ENCODE measurements around the gene CD59. TPM values are rescaled to one million over a fixed set of nuclear protein-coding genes. Genes with fewer than 3 reads are reported as not detected.
A peak's percentile ranks its signal among the peaks of the same experiment; 100 is the strongest.

CD59 gene
- total and polyA plus RNA-seq, 2 of the 4 experiments (the other 2 are of a cell fraction) = 765 to 1,140 TPM

GRCh38 chr11:33696411-33696810, 39.8 kb downstream of the CD59 start:
- peak overlapping the region; percentile 22; the same call in 1 of the 2 replicates for H2BK20ac ChIP-seq (ENCODE audit: low read depth, low read length)
- H2AFZ ChIP-seq (replicated peaks; ENCODE audit: low read length, poor library complexity) = no peak overlapping the region
- H3K9me1 ChIP-seq (ENCODE audit: insufficient read depth, low read length) = peaks cover 34% of the 10 kb centered on the region
- no peak overlapping the region for H3K18ac ChIP-seq (ENCODE audit: low read depth, low read length)
- BruUV-seq (replicated peaks) = no TSS peak
- no peak overlapping the region for H3K14ac ChIP-seq (replicated peaks; ENCODE audit: low read depth, low read length)
- H2AK9ac ChIP-seq (replicated peaks; ENCODE audit: low read depth, low read length, poor library complexity) = no peak overlapping the region
- ChIA-PET CTCF (no interaction called here), POLR2A (ENCODE audit: unreplicated experiment) (no interaction called here)
- no peaks in the 10 kb centered on the region for H3K27me3 ChIP-seq (ENCODE audit: control insufficient read depth, insufficient read depth, low read length)
- peaks cover 0 to 43% of the 10 kb centered on the region in 2 experiments; a peak in 2 of 4 replicates for H3K79me1 ChIP-seq (ENCODE audit: low read depth in 1 of 2, low read length in 2 of 2)
- H3K56ac ChIP-seq (ENCODE audit: extremely low read depth, insufficient read depth, low read length) = no peak overlapping the region
- peaks cover 26% of the 10 kb centered on the region for H3K4me1 ChIP-seq (ENCODE audit: control insufficient read depth, insufficient read depth, low read length)
- no peak overlapping the region for H3K23ac ChIP-seq (ENCODE audit: low read depth, low read length)
- H4K8ac ChIP-seq (ENCODE audit: low read depth in 2 of 2, low read length in 2 of 2) = no peak overlapping the region
- H4K20me1 ChIP-seq (ENCODE audit: insufficient read depth, low read length) = peaks cover 4% of the 10 kb centered on the region; the same call in 1 of the 2 replicates
- no peak for DNase-seq
- H2BK120ac ChIP-seq (ENCODE audit: low read depth, low read length) = peak overlapping the region; percentile 68; the same call in 1 of the 2 replicates
- ATAC-seq (ENCODE audit: low read depth) = no peak
- H2BK5ac ChIP-seq (ENCODE audit: low read depth, low read length, poor library complexity, severe bottlenecking) = no peak overlapping the region
- H4K91ac ChIP-seq (ENCODE audit: insufficient read depth, low read depth, low read length) = no peak overlapping the region
- no peak overlapping the region for H3K9ac ChIP-seq (ENCODE audit: low read depth, low read length)
- H3K36me3 ChIP-seq (ENCODE audit: control insufficient read depth, insufficient read depth, low read length) = no peaks in the 10 kb centered on the region
- in situ Hi-C loops (cut with MboI; ENCODE audit: low sequenced_read_pairs) = no loop called here
- H4K5ac ChIP-seq (ENCODE audit: low read depth, low read length) = no peak overlapping the region
- H2BK15ac ChIP-seq (ENCODE audit: low read depth, low read length) = 0 out of 3 replicates have a peak overlapping the region, but pooled peaks have one; percentile 53
- no peak overlapping the region for H3K27ac ChIP-seq (ENCODE audit: insufficient read depth, low read length)
- dilution Hi-C loops (cut with HindIII; ENCODE audit: low sequenced_read_pairs, unreplicated experiment) = no loop called here
- no peak overlapping the region for H2AK5ac ChIP-seq (ENCODE audit: low read depth, low read length)
- intact Hi-C loops (cut with micrococcal nuclease) = no loop called here
- TF ChIP-seq RAD21 (IDR thresholded peaks at IDR 0.05; ENCODE audit: low read length) (no peak), CEBPB (IDR thresholded peaks at IDR 0.05; ENCODE audit: low read depth, low read length) (no peak), RCOR1 (IDR thresholded peaks at IDR 0.05; ENCODE audit: insufficient replicate concordance, low read length) (no peak), BHLHE40 (IDR thresholded peaks at IDR 0.05; ENCODE audit: low read depth, low read length) (no peak)
- H3K4me2 ChIP-seq (ENCODE audit: low read depth, low read length) = no peak overlapping the region
- peak overlapping the region; percentile 67 for H3K4ac ChIP-seq (ENCODE audit: low read depth, low read length)
- no peaks in the 10 kb centered on the region for H3K9me3 ChIP-seq (ENCODE audit: control insufficient read depth, insufficient read depth, low read length)
- H3K4me3 ChIP-seq (ENCODE audit: insufficient read depth, low read depth, low read length) = no peak overlapping the region
- 94% methylated on average over 5 of the region's 5 CpGs; no CpG with 5 or more reads in 1 of the 2 experiments for WGBS, 2 experiments (ENCODE audit: extremely low coverage in 2 of 2, insufficient read length in 1 of 2)
